Measurements from ENCODE around the gene PARVB. TPM values are rescaled to one million over a fixed set of nuclear protein-coding genes. Genes with fewer than 3 reads are reported as not detected.

Gene PARVB
- total and polyA plus RNA-seq, 9 of the 15 experiments (the other 6 are each of a cell fraction or from before 2014, with no cell fraction given), result 1.1 to 59.2 (median 29.2) TPM

- TF ChIP-seq CTCF (IDR thresholded peaks at IDR 0.05 in 2 of 3, conservative IDR thresholded peaks at IDR 0.05 in 1 of 3; ENCODE audit: insufficient read depth in 2 of 3, low read depth in 1 of 3, low read length in 3 of 3), result peak; percentile 58 to 80 (median 61)
Observed at GRCh38 chr22:44080936-44081861, 57.1 kb downstream of the PARVB start (continued).

GRCh38 chr22:44082801-44083200 is 58.7 kb downstream of the PARVB start:
- BruUV-seq (replicated peaks), result no TSS peak
- CTCF ChIA-PET (ENCODE audit: low intra/inter-chr PET ratio), result no interaction called here
- no peak for DNase-seq (ENCODE audit: extremely low read depth in 1 of 4, low spot score in 3 of 4)

More at GRCh38 chr22:44082801-44083200, 58.7 kb downstream of the PARVB start:
- H3K9ac ChIP-seq (ENCODE audit: insufficient read depth in 1 of 2, low read depth in 2 of 2, low read length in 2 of 2), result no peak overlapping the region
- H2AFZ ChIP-seq (ENCODE audit: low read depth, low read length), result no peak overlapping the region
- no peaks in the 10 kb centered on the region for H3K9me1 ChIP-seq (ENCODE audit: control insufficient read depth, insufficient read depth, low read length)
- H3K4me1 ChIP-seq (replicated peaks in 1 of 2; ENCODE audit: control insufficient read depth in 2 of 2, insufficient read depth in 2 of 2, low read length in 2 of 2), result peaks cover 0 to 3% of the 10 kb centered on the region in 2 experiments; a peak in 1 of 5 replicates
- no peaks in the 10 kb centered on the region for H3K27me3 ChIP-seq (ENCODE audit: control insufficient read depth in 2 of 2, insufficient read depth in 2 of 2, low read length in 2 of 2)
- H3K4me2 ChIP-seq (ENCODE audit: insufficient read depth, low read length), result no peak overlapping the region
- TF ChIP-seq DNMT1 (IDR thresholded peaks at IDR 0.05), result no peak
- no peak overlapping the region for H3K4me3 ChIP-seq
- POLR2A ChIA-PET, result interaction anchor here (1.2 kb wide), 1 partner anchor 35 kb away, joined by 5 read pairs; no protein-coding TSS in a partner anchor
- no peak for ATAC-seq
- FAIRE-seq, result no peak
- intact Hi-C loops (cut with micrococcal nuclease) (loop anchor here (10.0 kb wide), 1 partner anchor 542 kb away; no protein-coding TSS in a partner anchor), in situ Hi-C loops (cut with MboI) (no loop called here)
- H3K27ac ChIP-seq (ENCODE audit: extremely low read depth, low read depth, low read length), result no peak overlapping the region
- no peaks in the 10 kb centered on the region for H3K9me3 ChIP-seq (replicated peaks; ENCODE audit: control insufficient read depth, insufficient read depth, low read depth, low read length)
- no peaks in the 10 kb centered on the region for H3K79me2 ChIP-seq (ENCODE audit: control insufficient read depth, insufficient read depth, low read length)
- H4K20me1 ChIP-seq (replicated peaks; ENCODE audit: control insufficient read depth, insufficient read depth, low read length), result no peaks in the 10 kb centered on the region; the same call in 1 of the 2 replicates
- 0 out of 3 replicates have a peak, but pooled peaks cover 2% of the 10 kb centered on the region for H3K36me3 ChIP-seq (ENCODE audit: control insufficient read depth, insufficient read depth, low read length)
- 82% methylated on average over 9 of the region's 9 CpGs for WGBS (ENCODE audit: insufficient coverage, low coverage, missing lambda C conversion rate)
